Testis (tissue), 3 donors: ENCODE data around the gene ADAMTS15. TPM values are rescaled to one million over a fixed set of nuclear protein-coding genes. Genes with fewer than 3 reads are reported as not detected.

Experiments used
- DNase-seq: peaks from one replicate; pipeline ENCODE4 v3.0.0-alpha.2; 2019
- H3K27ac ChIP-seq, 2 donors: fragments of 200-600 bp; sonication (generic); one replicate each; pipeline ENCODE4 v1.5.1; 2019
- H3K27me3 ChIP-seq: fragments of 200-600 bp; sonication (generic); one replicate; pipeline ENCODE4 v1.5.1; 2019
- H3K36me3 ChIP-seq: fragments of 200-600 bp; sonication (generic); one replicate; pipeline ENCODE4 v1.5.1; 2017; ENCODE audit warnings: low read depth; ENCODE audit errors: missing control alignments
- H3K4me1 ChIP-seq: fragments of 200-600 bp; sonication (generic); one replicate; pipeline ENCODE4 v1.5.1; 2019
- H3K4me3 ChIP-seq, 2 donors: fragments of 200-600 bp; sonication (generic); one replicate each; pipeline ENCODE4 v1.5.1; 2017 to 2019
- H3K9me3 ChIP-seq: fragments of 200-600 bp; sonication (generic); one replicate; pipeline ENCODE4 v1.5.1; 2017
- POLR2A ChIP-seq: fragments of 450-650 bp; IDR thresholded peaks from one replicate; pipeline ENCODE4 v1.6.1; 2017; ENCODE audit warnings: antibody characterized with exemption, mild to moderate bottlenecking, moderate library complexity
- WGBS, 2 donors: methylation state at CpG; one replicate each; pipeline ENCODE4 v1.1.5; 2018; 5-methylcytosine and 5-hydroxymethylcytosine counted together
- intact Hi-C: fragments of 100-400 bp; cut with DNase I; formaldehyde crosslinking; loops from one replicate; pipeline ENCODE4 v1.15.1; 2023; ENCODE audit warnings: low total_unique reads
- polyA plus RNA-seq: library from polyadenylated mRNA; stranded (reverse); fragments of 350-450 nt; fragmentation: Illumina TruSeq; extraction: RNeasy Lipid Tissue Mini Kit (QIAGEN cat#74804); gene quantifications from one replicate; pipeline ENCODE4 v1.2.3, GENCODE V29; 2014; ENCODE audit warnings: low read depth, low replicate concordance; ENCODE audit not compliant: insufficient read depth
- total RNA-seq, 2 donors: library from RNA; depleted of rRNA; stranded (reverse); fragments of >200 nt; gene quantifications; one replicate each; pipeline ENCODE4 v1.2.3, GENCODE V29; 2016
- TF ChIP-seq, protein P1 (sequence below), 3 experiments: fragments of 450-650 bp in 2 of 3; fragments of 200-600 bp in 1 of 3; sonication (generic) in 1 of 3; IDR thresholded peaks; one replicate each; pipeline ENCODE4 v1.5.1; 2016 to 2019; ENCODE audit warnings: antibody characterized with exemption in 3 of 3, mild to moderate bottlenecking in 2 of 3, moderate library complexity in 1 of 3

The ADAMTS15 gene
- total and polyA plus RNA-seq, 3 donors from 2014 or later, result 2.7 to 5.7 (median 2.8) TPM

- no peaks in the 10 kb centered on the region for H3K36me3 ChIP-seq
These were observed 22.6 kb downstream of the ADAMTS15 start for GRCh38 chr11:130470832-130471706.

GRCh38 chr11:130471731-130472433 is 23.4 kb downstream of the ADAMTS15 start:
- no peak for TF ChIP-seq POLR2A
- TF ChIP-seq, protein P1, sequence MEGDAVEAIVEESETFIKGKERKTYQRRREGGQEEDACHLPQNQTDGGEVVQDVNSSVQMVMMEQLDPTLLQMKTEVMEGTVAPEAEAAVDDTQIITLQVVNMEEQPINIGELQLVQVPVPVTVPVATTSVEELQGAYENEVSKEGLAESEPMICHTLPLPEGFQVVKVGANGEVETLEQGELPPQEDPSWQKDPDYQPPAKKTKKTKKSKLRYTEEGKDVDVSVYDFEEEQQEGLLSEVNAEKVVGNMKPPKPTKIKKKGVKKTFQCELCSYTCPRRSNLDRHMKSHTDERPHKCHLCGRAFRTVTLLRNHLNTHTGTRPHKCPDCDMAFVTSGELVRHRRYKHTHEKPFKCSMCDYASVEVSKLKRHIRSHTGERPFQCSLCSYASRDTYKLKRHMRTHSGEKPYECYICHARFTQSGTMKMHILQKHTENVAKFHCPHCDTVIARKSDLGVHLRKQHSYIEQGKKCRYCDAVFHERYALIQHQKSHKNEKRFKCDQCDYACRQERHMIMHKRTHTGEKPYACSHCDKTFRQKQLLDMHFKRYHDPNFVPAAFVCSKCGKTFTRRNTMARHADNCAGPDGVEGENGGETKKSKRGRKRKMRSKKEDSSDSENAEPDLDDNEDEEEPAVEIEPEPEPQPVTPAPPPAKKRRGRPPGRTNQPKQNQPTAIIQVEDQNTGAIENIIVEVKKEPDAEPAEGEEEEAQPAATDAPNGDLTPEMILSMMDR (IDR thresholded peaks at IDR 0.05), result no peak
- 87 to 88% methylated on average over 5 to 11 of the region's 11 CpGs for WGBS, 2 donors
- Histone ChIP-seq H3K4me1 (peaks cover 4% of the 10 kb centered on the region), H3K27ac (no peak overlapping the region), H3K27me3 (no peaks in the 10 kb centered on the region), H3K4me3 (no peak overlapping the region), H3K9me3 (no peaks in the 10 kb centered on the region), H3K36me3 (no peaks in the 10 kb centered on the region)
- DNase-seq, result no peak
- intact Hi-C loops, result no loop called here

More at GRCh38 chr11:130470832-130471706, 22.6 kb downstream of the ADAMTS15 start:
- Histone ChIP-seq H3K4me1 (no peaks in the 10 kb centered on the region), H3K4me3 (no peak overlapping the region), H3K27ac (no peak overlapping the region), H3K9me3 (no peaks in the 10 kb centered on the region), H3K27me3 (no peaks in the 10 kb centered on the region)
- no peak for DNase-seq
- 91 to 92% methylated on average over 19 to 20 of the region's 20 CpGs for whole genome bisulfite sequencing, 2 donors
- intact Hi-C loops, result no loop called here
- no peak for TF ChIP-seq POLR2A
- TF ChIP-seq, protein P1 (IDR thresholded peaks at IDR 0.05), result no peak

- no peaks in the 10 kb centered on the region for H3K36me3 ChIP-seq
These were observed 24.1 kb downstream of the ADAMTS15 start for GRCh38 chr11:130472434-130472961.

DNA sequence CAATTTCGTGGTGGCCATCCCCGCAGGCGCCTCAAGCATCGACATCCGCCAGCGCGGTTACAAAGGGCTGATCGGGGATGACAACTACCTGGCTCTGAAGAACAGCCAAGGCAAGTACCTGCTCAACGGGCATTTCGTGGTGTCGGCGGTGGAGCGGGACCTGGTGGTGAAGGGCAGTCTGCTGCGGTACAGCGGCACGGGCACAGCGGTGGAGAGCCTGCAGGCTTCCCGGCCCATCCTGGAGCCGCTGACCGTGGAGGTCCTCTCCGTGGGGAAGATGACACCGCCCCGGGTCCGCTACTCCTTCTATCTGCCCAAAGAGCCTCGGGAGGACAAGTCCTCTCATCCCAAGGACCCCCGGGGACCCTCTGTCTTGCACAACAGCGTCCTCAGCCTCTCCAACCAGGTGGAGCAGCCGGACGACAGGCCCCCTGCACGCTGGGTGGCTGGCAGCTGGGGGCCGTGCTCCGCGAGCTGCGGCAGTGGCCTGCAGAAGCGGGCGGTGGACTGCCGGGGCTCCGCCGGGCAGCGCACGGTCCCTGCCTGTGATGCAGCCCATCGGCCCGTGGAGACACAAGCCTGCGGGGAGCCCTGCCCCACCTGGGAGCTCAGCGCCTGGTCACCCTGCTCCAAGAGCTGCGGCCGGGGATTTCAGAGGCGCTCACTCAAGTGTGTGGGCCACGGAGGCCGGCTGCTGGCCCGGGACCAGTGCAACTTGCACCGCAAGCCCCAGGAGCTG is 24.8 kb downstream of the ADAMTS15 start:
- intact Hi-C loops, result no loop called here
- WGBS, 2 donors, result 91 to 94% methylated on average over 33 to 52 of the region's 52 CpGs
- no peak for TF ChIP-seq POLR2A
- TF ChIP-seq, protein P1 (IDR thresholded peaks at IDR 0.05), result no peak
- Histone ChIP-seq H3K4me3 (no peak overlapping the region), H3K27me3 (no peaks in the 10 kb centered on the region), H3K9me3 (no peaks in the 10 kb centered on the region), H3K4me1 (peaks cover 18% of the 10 kb centered on the region), H3K27ac (no peak overlapping the region), H3K36me3 (no peaks in the 10 kb centered on the region)
- DNase-seq, result no peak

More at GRCh38 chr11:130472434-130472961, 24.1 kb downstream of the ADAMTS15 start:
- TF ChIP-seq, protein P1 (IDR thresholded peaks at IDR 0.05), result no peak
- TF ChIP-seq POLR2A, result no peak
- 90 to 94% methylated on average over 7 of the region's 7 CpGs for WGBS, 2 donors
- H3K4me1 ChIP-seq, result peaks cover 11% of the 10 kb centered on the region
- no peaks in the 10 kb centered on the region for H3K27me3 ChIP-seq
- DNase-seq, result no peak
- H3K9me3 ChIP-seq, result no peaks in the 10 kb centered on the region
- no peak overlapping the region for H3K27ac ChIP-seq
- no peak overlapping the region for H3K4me3 ChIP-seq
- intact Hi-C loops, result no loop called here
